WERI-Rb-1 (cell line): ENCODE results near the gene ST3GAL6.

Experiments used
- DNase-seq: peaks from one replicate; pipeline ENCODE4 v3.0.0-alpha.2; 2020
- H3K27ac ChIP-seq: fragments of 250-450 bp; sonication (Bioruptor Pico); 2 replicates; pipeline ENCODE4 v1.5.1; 2020; ENCODE audit warnings: mild to moderate bottlenecking, moderate library complexity
- H3K27me3 ChIP-seq: fragments of 250-450 bp; sonication (Bioruptor Pico); 2 replicates; pipeline ENCODE4 v1.5.1; 2021; ENCODE audit warnings: mild to moderate bottlenecking, low read depth, moderate library complexity; ENCODE audit not compliant: insufficient read depth, severe bottlenecking
- H3K36me3 ChIP-seq: fragments of 250-450 bp; sonication (Bioruptor Pico); 2 replicates; pipeline ENCODE4 v1.5.1; 2020; ENCODE audit warnings: mild to moderate bottlenecking, moderate library complexity
- H3K4me3 ChIP-seq: 2 replicates; pipeline ENCODE4 v1.5.1; 2011; ENCODE audit warnings: low read depth, mild to moderate bottlenecking, control low read depth, low read length
- H3K9me3 ChIP-seq: fragments of 250-450 bp; sonication (Bioruptor Pico); 2 replicates; pipeline ENCODE4 v1.5.1; 2021; ENCODE audit warnings: mild to moderate bottlenecking, moderate library complexity; ENCODE audit not compliant: severe bottlenecking
- TF ChIP-seq, protein P1 (sequence below): IDR thresholded peaks from 2 replicates; pipeline ENCODE4 v1.5.1; 2011; ENCODE audit warnings: low read depth, mild to moderate bottlenecking, control low read depth, inconsistent platforms, low read length

ST3GAL6 gene

DNA sequence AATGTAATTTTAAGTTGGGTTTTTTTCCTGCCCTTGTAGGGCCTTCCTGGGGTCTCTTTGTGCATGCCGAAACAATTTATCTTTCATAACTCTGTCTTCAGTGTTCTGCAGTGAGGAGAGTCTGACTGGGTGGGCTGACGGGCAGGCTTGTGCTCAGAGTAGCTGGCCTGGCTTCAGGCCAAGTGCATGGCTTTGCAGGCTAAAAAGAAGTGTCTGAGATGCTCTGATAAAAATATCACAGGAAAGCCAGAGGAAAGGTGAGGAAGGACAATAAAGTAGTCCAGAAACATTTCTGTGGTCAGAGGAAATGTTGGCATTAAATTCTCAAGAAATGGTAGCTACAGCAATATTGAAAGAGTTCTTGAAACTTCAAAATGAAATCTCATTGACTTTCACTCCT is 25.5 kb downstream of the ST3GAL6 start:
- H3K4me3 ChIP-seq = no peak overlapping the region
- no peaks in the 10 kb centered on the region for H3K27me3 ChIP-seq
- no peak for DNase-seq
- no peak overlapping the region for H3K27ac ChIP-seq
- no peaks in the 10 kb centered on the region for H3K36me3 ChIP-seq
- H3K9me3 ChIP-seq = no peaks in the 10 kb centered on the region
- TF ChIP-seq, protein P1, sequence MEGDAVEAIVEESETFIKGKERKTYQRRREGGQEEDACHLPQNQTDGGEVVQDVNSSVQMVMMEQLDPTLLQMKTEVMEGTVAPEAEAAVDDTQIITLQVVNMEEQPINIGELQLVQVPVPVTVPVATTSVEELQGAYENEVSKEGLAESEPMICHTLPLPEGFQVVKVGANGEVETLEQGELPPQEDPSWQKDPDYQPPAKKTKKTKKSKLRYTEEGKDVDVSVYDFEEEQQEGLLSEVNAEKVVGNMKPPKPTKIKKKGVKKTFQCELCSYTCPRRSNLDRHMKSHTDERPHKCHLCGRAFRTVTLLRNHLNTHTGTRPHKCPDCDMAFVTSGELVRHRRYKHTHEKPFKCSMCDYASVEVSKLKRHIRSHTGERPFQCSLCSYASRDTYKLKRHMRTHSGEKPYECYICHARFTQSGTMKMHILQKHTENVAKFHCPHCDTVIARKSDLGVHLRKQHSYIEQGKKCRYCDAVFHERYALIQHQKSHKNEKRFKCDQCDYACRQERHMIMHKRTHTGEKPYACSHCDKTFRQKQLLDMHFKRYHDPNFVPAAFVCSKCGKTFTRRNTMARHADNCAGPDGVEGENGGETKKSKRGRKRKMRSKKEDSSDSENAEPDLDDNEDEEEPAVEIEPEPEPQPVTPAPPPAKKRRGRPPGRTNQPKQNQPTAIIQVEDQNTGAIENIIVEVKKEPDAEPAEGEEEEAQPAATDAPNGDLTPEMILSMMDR = no peak

DNA sequence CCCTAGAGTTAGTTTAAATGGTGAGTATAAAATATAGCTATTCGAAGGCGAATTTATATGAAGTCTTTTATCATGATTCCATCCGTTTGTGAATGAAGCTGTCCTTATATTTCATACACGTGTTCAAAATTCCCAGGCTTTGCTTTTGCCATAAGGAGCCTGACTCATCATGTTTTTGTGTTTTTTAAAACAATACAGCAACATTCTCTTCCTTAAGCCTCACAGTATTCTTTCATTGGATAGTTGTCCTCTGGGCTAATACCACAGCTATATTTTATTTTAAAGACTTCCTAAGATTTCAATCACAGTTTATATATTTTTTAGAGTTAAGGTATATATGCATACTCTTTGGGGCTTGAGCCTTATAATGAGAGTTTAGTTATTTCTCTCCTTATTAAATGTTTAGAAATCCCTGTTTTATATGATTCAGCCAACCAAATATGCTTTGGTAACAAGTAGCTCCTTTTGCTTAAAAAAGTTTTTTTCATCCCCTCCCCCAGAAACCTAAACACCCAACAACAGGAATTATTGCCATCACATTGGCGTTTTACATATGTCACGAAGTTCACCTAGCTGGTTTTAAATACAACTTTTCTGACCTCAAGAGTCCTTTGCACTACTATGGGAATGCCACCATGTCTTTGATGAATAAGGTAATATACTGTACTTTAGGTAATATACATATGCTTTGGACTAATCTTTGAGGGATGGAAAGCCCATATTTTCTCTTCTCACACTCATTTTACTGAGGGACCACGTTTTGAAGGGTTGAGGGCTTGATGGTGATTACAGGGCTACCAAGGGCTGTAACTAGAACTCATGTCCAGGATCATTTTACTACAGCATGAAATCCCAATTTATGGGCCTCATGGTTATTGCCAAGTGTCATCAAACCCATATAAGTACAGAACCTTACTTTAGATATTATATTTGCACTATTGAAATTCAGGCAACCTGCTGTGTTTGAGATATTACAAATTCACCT is 28.5 kb downstream of the ST3GAL6 start:
- no peak for DNase-seq
- TF ChIP-seq, protein P1 = no peak
- Histone ChIP-seq H3K4me3 (no peak overlapping the region), H3K36me3 (peaks cover 4% of the 10 kb centered on the region), H3K27me3 (no peaks in the 10 kb centered on the region), H3K27ac (no peak overlapping the region), H3K9me3 (no peaks in the 10 kb centered on the region)

DNA sequence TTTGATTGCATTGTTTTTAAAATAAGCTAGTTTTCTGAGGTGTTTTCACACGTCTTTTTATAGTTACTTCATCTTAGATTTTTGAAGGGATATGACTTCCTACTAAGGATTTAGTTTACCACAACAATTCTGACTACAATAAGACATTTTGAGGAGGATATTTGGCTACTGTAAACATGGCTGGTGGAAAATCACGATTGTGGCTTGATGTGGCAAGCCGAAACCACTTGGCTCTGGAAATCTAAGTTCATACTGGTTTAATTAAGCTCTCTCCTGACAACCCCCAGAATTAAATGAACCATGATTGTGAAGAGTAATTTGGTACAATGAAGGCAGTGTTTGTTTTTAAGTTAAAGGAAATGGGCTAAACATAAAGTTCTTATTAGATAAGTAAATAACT is 30.8 kb downstream of the ST3GAL6 start:
- no peak for DNase-seq

DNA sequence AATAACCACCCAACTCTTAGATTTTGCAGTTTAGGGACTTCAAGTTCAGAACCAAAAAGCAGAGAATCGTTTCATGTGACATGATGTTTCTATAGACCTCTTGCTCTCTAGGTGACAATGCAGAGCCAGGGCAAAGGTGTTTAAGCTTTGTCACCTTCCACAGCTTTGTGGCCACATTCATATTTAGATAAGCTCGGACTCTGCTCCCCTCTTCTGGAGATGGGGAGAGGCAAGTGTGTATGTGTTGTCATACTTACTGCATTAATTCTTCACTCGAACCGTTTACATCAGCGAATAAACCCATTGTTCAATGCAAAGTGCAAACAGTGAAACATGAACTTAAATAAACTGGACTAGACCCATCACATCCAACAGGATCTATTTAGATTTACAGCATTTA is 33.2 kb downstream of the ST3GAL6 start:
- Histone ChIP-seq H3K9me3 (no peaks in the 10 kb centered on the region), H3K27me3 (no peaks in the 10 kb centered on the region), H3K27ac (no peak overlapping the region), H3K4me3 (no peak overlapping the region), H3K36me3 (peaks cover 30% of the 10 kb centered on the region)
- no peak for DNase-seq
- TF ChIP-seq, protein P1 = no peak

More for the DNA sequence above, 30.8 kb downstream of the ST3GAL6 start:
- no peaks in the 10 kb centered on the region for H3K27me3 ChIP-seq
- H3K4me3 ChIP-seq = no peak overlapping the region
- TF ChIP-seq, protein P1 = no peak
- peaks cover 12% of the 10 kb centered on the region for H3K36me3 ChIP-seq
- no peaks in the 10 kb centered on the region for H3K9me3 ChIP-seq
- no peak overlapping the region for H3K27ac ChIP-seq

DNA sequence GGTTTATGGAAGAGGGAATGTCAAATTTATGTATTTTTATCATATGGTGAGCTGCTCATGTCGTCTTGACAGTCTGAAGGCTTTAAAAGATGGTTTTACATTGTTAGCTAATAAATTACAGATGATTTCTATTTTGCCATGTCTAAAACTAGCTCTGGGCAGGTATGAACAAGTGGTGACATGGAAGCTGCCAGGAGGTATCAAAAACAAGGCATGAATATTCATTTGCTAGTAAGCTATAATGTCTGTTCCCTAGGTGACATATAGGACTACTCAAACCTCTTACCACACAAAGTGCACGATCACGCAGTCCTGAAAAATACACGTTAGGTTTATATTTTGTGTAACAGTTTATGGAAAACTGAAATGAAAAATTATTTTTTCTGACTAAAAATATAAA is 34.8 kb downstream of the ST3GAL6 start:
- Histone ChIP-seq H3K27me3 (no peaks in the 10 kb centered on the region), H3K36me3 (peaks cover 32% of the 10 kb centered on the region), H3K9me3 (no peaks in the 10 kb centered on the region), H3K4me3 (no peak overlapping the region), H3K27ac (no peak overlapping the region)
- TF ChIP-seq, protein P1 = no peak
- no peak for DNase-seq

DNA sequence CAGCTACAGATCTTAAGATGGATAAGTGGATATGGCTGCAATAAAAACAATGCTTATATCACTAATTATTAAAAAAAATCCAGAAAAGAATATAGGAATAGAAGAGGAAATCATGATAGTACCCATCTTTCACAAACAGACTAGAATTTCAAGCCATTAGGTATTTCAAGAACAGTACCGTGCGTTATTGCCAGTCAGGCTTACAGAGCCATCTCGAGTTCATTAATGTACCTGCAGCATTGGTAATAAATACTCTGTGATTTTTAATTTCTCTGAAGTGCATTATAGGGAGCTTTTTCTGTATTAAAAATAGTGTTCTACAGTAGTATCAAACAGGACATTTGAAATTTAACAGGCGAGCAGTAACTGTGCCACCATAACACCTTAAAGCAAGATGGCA is 35.7 kb downstream of the ST3GAL6 start:
- no peak overlapping the region for H3K4me3 ChIP-seq
- TF ChIP-seq, protein P1 = no peak
- DNase-seq = no peak
- H3K36me3 ChIP-seq = peaks cover 32% of the 10 kb centered on the region
- no peak overlapping the region for H3K27ac ChIP-seq
- H3K9me3 ChIP-seq = no peaks in the 10 kb centered on the region
- no peaks in the 10 kb centered on the region for H3K27me3 ChIP-seq
